Measurements from ENCODE around the gene L3MBTL3. TPM values are rescaled to one million over a fixed set of nuclear protein-coding genes. Genes with fewer than 3 reads are reported as not detected.
A peak's percentile ranks its signal among the peaks of the same experiment; 100 is the strongest.

The L3MBTL3 gene
- total RNA-seq: 14.8 and 16.8 TPM in 2 replicates

GRCh38 chr6:130018292-130018743 is at the start of gene L3MBTL3:
TSS of gene L3MBTL3 (plus strand) at chr6:130018581. CDS start at chr6:130042700, 24,119 bp downstream.
- peak; percentile 86 for DNase-seq (ENCODE audit: low read depth)
- TF ChIP-seq, protein P1, sequence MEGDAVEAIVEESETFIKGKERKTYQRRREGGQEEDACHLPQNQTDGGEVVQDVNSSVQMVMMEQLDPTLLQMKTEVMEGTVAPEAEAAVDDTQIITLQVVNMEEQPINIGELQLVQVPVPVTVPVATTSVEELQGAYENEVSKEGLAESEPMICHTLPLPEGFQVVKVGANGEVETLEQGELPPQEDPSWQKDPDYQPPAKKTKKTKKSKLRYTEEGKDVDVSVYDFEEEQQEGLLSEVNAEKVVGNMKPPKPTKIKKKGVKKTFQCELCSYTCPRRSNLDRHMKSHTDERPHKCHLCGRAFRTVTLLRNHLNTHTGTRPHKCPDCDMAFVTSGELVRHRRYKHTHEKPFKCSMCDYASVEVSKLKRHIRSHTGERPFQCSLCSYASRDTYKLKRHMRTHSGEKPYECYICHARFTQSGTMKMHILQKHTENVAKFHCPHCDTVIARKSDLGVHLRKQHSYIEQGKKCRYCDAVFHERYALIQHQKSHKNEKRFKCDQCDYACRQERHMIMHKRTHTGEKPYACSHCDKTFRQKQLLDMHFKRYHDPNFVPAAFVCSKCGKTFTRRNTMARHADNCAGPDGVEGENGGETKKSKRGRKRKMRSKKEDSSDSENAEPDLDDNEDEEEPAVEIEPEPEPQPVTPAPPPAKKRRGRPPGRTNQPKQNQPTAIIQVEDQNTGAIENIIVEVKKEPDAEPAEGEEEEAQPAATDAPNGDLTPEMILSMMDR (IDR thresholded peaks at IDR 0.05; ENCODE audit: insufficient read depth, low read depth, low read length): no peak
- peak within 1 kb of the TSS; percentile 96 for H3K4me3 ChIP-seq (ENCODE audit: low read depth, low read length)

DNA sequence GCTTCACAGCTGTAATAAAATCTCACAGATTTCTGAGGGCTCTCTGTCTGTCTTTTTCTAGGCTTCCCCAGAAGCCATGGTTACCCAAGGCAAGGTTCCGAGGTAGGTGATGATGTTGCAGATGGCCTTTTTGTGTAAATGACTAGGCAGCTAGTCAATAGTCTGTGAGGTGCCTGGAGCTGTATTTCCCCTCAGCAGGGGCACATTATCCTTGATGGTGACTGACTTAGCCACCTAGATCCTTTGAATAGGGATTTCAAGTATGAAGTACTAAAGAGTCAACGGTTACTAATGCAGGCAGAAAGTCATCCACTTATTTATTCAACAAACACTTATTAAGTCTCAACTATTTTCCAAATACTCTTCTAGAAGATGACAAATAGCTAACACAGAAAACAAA is 49.3 kb upstream of the L3MBTL3 start:
- H3K4me3 ChIP-seq (ENCODE audit: low read depth, low read length): no peak overlapping the region
- TF ChIP-seq, protein P1 (IDR thresholded peaks at IDR 0.05; ENCODE audit: insufficient read depth, low read depth, low read length): no peak
- no peak for DNase-seq (ENCODE audit: low read depth)

GRCh38 chr6:129976110-129976509 is 42.3 kb upstream of the L3MBTL3 start:
- TF ChIP-seq, protein P1 (IDR thresholded peaks at IDR 0.05; ENCODE audit: insufficient read depth, low read depth, low read length): no peak
- H3K4me3 ChIP-seq (ENCODE audit: low read depth, low read length): no peak overlapping the region
- DNase-seq (ENCODE audit: low read depth): no peak

DNA sequence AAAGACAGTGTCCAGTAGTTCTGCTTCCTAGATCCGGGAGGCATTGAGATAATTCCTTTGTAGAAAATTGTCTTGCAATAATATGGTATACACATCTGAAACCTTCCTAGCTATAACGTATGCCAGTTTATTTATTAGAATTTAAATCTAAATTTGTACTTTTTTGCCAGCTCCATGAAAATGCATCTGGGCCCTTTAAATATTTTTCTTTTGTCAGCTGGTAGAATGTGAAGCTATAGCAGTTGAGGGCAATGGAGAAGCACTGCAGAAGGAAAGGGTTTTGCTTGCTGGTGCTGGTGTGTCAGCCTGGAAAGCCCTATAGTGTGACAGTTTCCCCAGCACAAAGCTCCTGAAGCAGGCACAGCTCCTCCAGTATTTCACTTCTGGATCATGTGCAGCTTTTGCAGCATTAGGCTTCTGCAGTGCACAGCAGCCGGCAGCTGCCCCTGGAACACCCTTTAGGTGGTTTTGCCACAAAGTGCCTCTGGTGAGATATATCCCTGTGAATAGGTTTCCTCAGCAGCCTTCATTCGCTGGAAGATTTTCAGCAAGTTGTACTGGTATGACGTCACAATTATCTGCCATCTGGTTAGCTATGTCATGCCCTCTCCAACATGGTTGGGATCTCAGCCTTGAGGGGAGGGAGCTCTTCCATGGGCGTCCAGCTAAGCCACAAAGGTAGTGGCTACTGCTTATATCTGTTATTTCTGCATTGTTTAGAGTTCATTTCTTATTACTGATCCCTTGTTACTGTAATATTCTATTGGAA is 40.0 kb upstream of the L3MBTL3 start:
- no peak overlapping the region for H3K4me3 ChIP-seq (ENCODE audit: low read depth, low read length)
- TF ChIP-seq, protein P1 (IDR thresholded peaks at IDR 0.05; ENCODE audit: insufficient read depth, low read depth, low read length): no peak

GRCh38 chr6:129980821-129981220 is 37.6 kb upstream of the L3MBTL3 start:
- TF ChIP-seq, protein P1 (IDR thresholded peaks at IDR 0.05; ENCODE audit: insufficient read depth, low read depth, low read length): no peak
- no peak overlapping the region for H3K4me3 ChIP-seq (ENCODE audit: low read depth, low read length)
- no peak for DNase-seq (ENCODE audit: low read depth)

More for the DNA sequence above, 40.0 kb upstream of the L3MBTL3 start:
- DNase-seq (ENCODE audit: low read depth): no peak

GRCh38 chr6:129981598-129981997 is 36.8 kb upstream of the L3MBTL3 start:
- no peak overlapping the region for H3K4me3 ChIP-seq (ENCODE audit: low read depth, low read length)
- peak; percentile 14 for DNase-seq (ENCODE audit: low read depth)

More at GRCh38 chr6:129981598-129981997, 36.8 kb upstream of the L3MBTL3 start:
- TF ChIP-seq, protein P1 (IDR thresholded peaks at IDR 0.05; ENCODE audit: insufficient read depth, low read depth, low read length): peak; percentile 13

All from fibroblast of villous mesenchyme (primary cell).